Caki2 (cell line): ENCODE measurements around the gene OR14C36. TPM values are rescaled to one million over a fixed set of nuclear protein-coding genes. Genes with fewer than 3 reads are reported as not detected.
"Not testable (repeated sequence)": the region's sequence is repeated elsewhere in the genome, so short reads cannot be mapped to it uniquely, and the experiment has no call there.

Source experiments
- DNase-seq: peaks from one replicate; pipeline ENCODE4 v3.0.0-alpha.2; 2015; ENCODE audit warnings: low read depth
- in situ Hi-C: cut with HindIII; loops from 2 replicates; pipeline ENCODE4 v1.10.0; 2016; ENCODE audit warnings: low sequenced_read_pairs, low pct_unique_long_range_greater_than_20kb, mixed read lengths
- total RNA-seq: library from RNA; depleted of rRNA; stranded (reverse); fragments of >200 nt; shearing (Covaris generic); gene quantifications from 2 replicates; pipeline ENCODE4 v1.2.3, GENCODE V29; 2014; ENCODE audit warnings: low replicate concordance; rRNA removed

Gene OR14C36
- not detected in 2 replicates for total RNA-seq

- no peak for DNase-seq
- in situ Hi-C loops = no loop called here
Observed at GRCh38 chr1:248348475-248348874, at the start of gene OR14C36. OR14C36 (plus strand) TSS chr1:248348775; CDS start chr1:248348775, 0 bp downstream.

GRCh38 chr1:248303324-248303723 is 45.3 kb upstream of the OR14C36 start, which contains the start of gene OR2T12:
OR2T12 (minus strand) TSS chr1:248303424; CDS start chr1:248295578, 7,846 bp downstream.
- in situ Hi-C loops = no loop called here
- DNase-seq = no peak

DNA sequence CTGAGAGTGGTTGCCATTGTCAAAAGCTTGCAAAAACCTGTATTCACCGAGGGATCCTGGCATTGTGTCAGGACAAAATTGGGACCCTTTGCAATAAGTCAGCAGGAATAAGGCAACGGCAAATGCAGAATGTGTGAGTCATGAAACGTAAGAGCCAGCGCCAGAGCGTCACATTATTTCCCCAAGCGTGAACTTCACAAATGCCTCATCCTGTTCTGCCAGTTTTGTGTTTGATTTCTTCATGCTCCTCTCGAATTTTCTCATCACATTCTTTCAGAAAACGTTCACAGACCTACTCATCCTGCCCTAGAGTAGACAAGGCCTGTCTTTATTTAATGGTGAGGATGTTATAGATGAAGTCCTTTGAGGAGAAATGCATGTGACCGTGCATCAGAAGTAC is 42.9 kb upstream of the OR14C36 start:
- in situ Hi-C loops, DNase-seq: not testable (repeated sequence)

GRCh38 chr1:248306103-248306502 is 42.5 kb upstream of the OR14C36 start:
- no peak for DNase-seq
- in situ Hi-C loops = no loop called here

DNA sequence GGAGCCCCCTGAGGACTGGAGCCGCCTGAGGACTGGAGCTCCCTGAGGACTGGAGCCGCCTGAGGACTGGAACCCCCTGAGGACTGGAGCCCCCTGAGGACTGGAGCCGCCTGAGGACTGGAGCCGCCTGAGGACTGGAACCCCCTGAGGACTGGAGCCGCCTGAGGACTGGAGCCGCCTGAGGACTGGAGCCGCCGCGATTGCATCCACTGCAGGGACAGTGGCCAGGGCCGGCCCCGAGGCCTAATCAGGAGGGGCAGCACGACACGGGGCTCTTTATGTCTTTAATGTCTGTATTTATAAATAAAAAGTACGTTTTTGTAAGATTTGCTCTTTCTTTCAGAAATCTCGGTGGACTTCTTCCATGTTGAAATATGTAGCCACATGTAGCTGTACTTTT is 41.8 kb upstream of the OR14C36 start:
- in situ Hi-C loops, DNase-seq: not testable (repeated sequence)

GRCh38 chr1:248316796-248317195 is 31.8 kb upstream of the OR14C36 start:
- in situ Hi-C loops = no loop called here
- no peak for DNase-seq

DNA sequence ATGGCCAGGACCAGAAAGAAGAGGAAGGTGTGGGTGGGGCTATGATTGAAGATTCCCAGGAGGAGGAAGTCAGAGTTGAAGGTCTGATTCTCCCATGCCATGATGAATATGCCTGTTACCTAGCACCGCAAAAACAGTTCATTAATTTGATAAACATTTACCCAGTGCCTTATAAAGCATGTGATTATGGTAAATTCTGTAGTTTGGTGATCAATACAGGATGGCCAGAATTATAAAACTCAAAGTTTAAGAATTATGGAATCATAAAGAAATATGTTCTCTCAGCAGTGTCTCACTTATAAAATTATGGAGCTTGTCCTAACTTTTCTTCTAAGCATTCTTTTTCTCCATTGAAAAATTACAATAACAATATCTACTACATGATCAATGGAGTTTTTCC is 24.1 kb upstream of the OR14C36 start, which contains the start of gene OR2M7:
Gene OR2M7 (minus strand): TSS at position 101 of the 400 bp plus-strand sequence. CDS start 0 bp downstream, at position 101.
- DNase-seq = no peak
- in situ Hi-C loops = no loop called here

GRCh38 chr1:248343451-248343850 is 5.1 kb upstream of the OR14C36 start:
- no peak for DNase-seq
- in situ Hi-C loops = no loop called here

- DNase-seq = no peak
- in situ Hi-C loops = no loop called here
Observed at GRCh38 chr1:248359415-248359814, 10.8 kb downstream of the OR14C36 start.

DNA sequence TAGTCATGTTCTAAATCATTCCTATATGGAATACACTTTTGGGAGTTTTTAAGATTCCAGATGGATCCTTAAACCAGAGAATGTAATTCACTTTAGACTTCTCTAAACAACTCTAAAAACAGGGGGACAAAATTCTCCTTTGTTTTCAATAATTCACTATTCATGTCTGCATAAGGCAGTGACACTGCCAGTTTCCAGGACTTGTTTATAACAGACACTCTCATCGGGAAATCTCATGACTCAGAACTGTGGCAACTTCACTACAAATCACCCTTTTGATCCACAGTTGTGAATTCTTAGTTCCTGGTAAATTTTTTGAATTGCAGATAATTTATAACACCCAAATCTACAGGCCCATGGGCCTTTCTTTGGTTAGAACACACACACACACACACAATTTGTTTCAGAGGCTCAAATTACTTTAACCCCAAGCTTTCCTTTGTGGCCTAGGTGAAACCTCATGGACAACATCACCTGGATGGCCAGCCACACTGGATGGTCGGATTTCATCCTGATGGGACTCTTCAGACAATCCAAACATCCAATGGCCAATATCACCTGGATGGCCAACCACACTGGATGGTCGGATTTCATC is 12.6 kb downstream of the OR14C36 start, which contains the start of gene OR2T4:
Gene OR2T4 (plus strand): TSS at position 545 of the 595 bp plus-strand sequence. CDS start 0 bp downstream, at position 545.
- in situ Hi-C loops = no loop called here
- no peak for DNase-seq

GRCh38 chr1:248366609-248367008 is 18.0 kb downstream of the OR14C36 start:
- in situ Hi-C loops = no loop called here
- no peak for DNase-seq

DNA sequence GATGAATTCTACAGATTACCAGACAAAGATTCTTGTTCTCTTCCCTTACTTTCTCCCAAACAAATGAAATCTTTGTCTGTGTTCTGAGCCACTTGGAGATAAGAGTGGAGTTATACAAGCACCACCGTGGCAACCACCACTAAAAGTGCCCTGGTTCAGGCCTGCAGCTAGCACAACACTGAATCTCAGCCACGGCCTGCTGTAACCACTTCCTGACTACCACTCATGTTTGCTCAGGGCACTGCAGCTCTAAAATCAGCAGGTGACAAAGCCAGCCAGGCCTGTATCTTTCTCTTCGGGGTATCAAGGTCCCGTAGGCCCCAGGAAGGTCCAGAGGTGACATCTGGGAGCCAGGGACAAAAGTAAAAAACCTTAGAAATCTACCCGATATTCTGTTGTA is 23.8 kb downstream of the OR14C36 start:
- in situ Hi-C loops = no loop called here
- no peak for DNase-seq

- in situ Hi-C loops = no loop called here
- DNase-seq = peak; percentile 1
Observed at GRCh38 chr1:248373761-248374160, 25.2 kb downstream of the OR14C36 start.

DNA sequence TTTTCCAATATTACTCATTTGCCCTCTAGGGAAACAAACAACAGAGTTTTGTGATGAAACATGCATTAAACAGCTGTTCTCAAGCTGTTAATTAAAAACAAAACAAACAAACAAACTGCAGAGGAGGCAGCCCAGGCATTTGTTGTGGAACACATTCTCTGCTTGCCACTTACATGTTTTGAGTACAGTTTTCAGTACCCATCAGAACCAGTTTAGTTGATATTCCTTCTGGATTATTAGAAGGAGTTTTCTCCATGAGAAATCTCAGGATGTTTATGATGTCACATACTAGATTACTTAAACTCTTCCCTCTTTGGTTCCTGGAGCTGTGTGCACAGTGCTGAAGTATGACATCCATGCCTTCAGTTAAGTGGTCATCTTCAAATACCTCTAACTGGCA is 26.9 kb downstream of the OR14C36 start, which contains the start of gene OR2T6:
Gene OR2T6 (plus strand): TSS at position 301 of the 400 bp plus-strand sequence. CDS start 11,863 bp downstream, outside the sequence.
- in situ Hi-C loops = no loop called here
- DNase-seq = no peak

DNA sequence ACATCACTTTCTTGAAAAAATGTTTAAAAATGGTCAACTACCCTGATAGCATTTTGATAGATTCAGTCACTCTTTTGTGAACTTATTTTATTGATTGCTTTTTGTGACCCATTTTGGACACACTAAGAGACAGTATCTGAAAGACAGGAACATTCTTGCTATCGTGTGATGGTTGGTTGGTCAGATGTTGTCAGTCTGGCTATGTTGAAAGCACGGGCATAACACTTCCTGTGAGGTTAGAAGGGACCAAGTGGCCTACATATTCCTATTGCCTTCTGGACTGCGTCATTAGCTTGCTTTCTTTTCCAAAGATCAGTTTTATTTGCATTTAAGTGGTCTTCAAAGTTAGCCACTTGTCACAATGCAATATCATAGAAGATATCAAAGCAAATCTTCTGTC is 28.3 kb downstream of the OR14C36 start:
- no peak for DNase-seq
- in situ Hi-C loops = no loop called here

- in situ Hi-C loops = no loop called here
- DNase-seq = no peak
Observed at GRCh38 chr1:248380854-248381253, 32.3 kb downstream of the OR14C36 start.

DNA sequence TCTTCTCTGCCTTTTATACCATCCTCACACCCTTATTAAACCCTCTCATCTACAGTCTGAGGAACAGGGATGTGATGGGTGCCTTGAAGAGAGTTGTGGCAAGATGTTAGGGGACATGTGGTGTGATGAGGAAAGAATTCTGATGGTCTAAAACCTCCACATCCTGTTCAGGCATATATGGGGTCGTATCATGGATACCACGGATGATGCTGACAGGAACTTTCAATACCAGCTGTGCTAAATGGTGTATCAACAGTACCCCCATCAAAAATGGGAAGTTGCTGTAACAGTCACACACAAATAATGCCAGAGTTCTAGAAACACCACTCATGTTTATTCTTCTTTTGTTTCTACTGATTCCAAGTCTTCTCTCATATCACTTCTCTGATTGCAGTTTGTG is 39.9 kb downstream of the OR14C36 start:
- DNase-seq = no peak
- in situ Hi-C loops = no loop called here

DNA sequence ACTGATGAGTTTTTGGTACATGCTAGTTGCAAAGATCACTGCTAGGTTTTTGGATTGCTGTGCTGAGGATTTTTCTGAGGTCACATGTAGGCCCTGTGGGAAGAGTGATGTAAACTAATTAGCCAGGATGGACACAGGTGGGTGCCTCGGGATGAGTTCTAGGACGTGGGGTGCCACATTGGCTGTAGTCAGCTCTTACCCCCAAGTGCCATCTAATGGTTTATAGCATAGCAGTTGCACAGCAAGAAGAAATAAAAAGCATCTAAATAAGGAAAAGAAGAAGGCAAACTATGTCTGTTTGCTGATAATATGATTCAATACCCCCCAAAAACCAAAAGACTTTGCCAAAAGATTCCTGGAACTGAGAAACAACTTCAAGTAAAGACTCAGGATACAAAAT is 44.5 kb downstream of the OR14C36 start:
- in situ Hi-C loops = no loop called here

More for the DNA sequence above, 44.5 kb downstream of the OR14C36 start:
- DNase-seq = no peak
